Esophagus squamous epithelium (tissue), 4 donors: Measurements from ENCODE around the gene PCSK6.

Experiments used
- POLR2A ChIP-seq, 4 donors: fragments of 450-650 bp; IDR thresholded peaks; one replicate each; pipeline ENCODE4 v1.6.1; 2017; ENCODE audit warnings: antibody characterized with exemption in 4 of 4, mild to moderate bottlenecking in 4 of 4, moderate library complexity in 3 of 4
- TF ChIP-seq, protein P1 (sequence below), 6 experiments: fragments of 450-650 bp in 4 of 6; fragments of 200-600 bp in 2 of 6; sonication (generic) in 2 of 6; IDR thresholded peaks; one replicate each; pipeline ENCODE4 v1.5.1; 2016 to 2019; ENCODE audit warnings: antibody characterized with exemption in 6 of 6, mild to moderate bottlenecking in 4 of 6, moderate library complexity in 4 of 6

DNA sequence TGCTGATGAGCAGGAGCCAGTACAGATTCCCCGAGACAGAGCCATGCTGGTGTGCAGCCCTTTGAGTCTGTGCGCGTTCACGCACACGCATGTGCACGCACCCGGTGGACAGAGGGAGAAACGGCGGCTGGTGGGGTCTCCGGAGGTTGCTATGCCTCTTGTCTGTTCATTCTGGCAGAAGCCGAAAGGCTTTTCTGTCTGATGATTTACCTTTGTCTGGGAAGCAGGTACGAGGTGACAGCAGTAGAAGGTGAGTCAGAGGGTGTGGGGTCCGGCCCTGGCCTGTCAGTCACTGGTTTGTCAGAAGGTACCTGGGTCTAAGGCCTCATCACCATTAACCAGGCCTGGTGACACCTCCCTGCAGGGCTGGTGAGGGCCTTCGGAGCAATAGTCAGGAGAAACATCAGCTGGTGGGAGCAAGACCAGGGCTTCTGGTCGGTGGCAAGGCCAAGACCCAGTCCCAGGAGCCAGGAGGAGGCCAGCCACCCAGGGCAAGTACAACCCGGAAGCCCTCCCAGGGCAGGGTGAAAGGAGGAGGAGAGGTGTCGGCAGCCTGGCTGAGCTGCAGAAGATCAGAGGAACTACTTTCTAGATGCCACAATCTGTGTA lies 7.5 kb downstream of the PCSK6 start:
- TF ChIP-seq, protein P1, sequence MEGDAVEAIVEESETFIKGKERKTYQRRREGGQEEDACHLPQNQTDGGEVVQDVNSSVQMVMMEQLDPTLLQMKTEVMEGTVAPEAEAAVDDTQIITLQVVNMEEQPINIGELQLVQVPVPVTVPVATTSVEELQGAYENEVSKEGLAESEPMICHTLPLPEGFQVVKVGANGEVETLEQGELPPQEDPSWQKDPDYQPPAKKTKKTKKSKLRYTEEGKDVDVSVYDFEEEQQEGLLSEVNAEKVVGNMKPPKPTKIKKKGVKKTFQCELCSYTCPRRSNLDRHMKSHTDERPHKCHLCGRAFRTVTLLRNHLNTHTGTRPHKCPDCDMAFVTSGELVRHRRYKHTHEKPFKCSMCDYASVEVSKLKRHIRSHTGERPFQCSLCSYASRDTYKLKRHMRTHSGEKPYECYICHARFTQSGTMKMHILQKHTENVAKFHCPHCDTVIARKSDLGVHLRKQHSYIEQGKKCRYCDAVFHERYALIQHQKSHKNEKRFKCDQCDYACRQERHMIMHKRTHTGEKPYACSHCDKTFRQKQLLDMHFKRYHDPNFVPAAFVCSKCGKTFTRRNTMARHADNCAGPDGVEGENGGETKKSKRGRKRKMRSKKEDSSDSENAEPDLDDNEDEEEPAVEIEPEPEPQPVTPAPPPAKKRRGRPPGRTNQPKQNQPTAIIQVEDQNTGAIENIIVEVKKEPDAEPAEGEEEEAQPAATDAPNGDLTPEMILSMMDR (IDR thresholded peaks at IDR 0.05) = no peak
- no peak for TF ChIP-seq POLR2A (IDR thresholded peaks at IDR 0.05)
